Inferior parietal cortex (tissue), 1 donor: ENCODE data around the gene VPS41.
"Not testable (repeated sequence)": the region's sequence is repeated elsewhere in the genome, so short reads cannot be mapped to it uniquely, and the experiment has no call there.

Experiments used
- DNase-seq: peaks from one replicate; pipeline ENCODE4 v3.0.0-alpha.2; 2016; ENCODE audit errors: extremely low spot score

VPS41 gene

GRCh38 chr7:38855386-38855785 lies 53.6 kb downstream of the VPS41 start:
- DNase-seq: no peak

- not testable (repeated sequence) for DNase-seq
These were observed 54.0 kb downstream of the VPS41 start for GRCh38 chr7:38854947-38855346.

DNA sequence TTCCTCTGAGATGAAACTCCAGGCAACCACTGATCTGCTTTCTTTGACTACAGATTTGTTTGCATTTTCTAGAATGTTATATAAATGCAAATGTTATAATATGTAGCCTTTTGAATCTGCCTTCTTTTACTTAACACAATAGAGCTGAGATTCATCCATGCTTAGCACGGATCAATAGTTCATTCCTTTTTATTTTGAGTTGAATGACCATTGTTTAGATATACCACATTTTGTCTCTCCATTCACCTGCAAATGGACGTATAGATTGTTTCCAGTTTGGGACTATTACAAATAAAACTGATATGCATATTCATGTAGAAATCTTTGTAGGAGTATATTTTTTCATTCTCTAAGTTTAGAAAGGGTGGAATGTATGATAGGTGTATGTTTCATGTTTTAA lies 57.7 kb downstream of the VPS41 start:
- DNase-seq: no peak

GRCh38 chr7:38846280-38846679 lies 62.7 kb downstream of the VPS41 start:
- DNase-seq: no peak

GRCh38 chr7:38844952-38845563 lies 63.9 kb downstream of the VPS41 start:
- no peak for DNase-seq

GRCh38 chr7:38842746-38843145 lies 66.2 kb downstream of the VPS41 start:
- DNase-seq: no peak

DNA sequence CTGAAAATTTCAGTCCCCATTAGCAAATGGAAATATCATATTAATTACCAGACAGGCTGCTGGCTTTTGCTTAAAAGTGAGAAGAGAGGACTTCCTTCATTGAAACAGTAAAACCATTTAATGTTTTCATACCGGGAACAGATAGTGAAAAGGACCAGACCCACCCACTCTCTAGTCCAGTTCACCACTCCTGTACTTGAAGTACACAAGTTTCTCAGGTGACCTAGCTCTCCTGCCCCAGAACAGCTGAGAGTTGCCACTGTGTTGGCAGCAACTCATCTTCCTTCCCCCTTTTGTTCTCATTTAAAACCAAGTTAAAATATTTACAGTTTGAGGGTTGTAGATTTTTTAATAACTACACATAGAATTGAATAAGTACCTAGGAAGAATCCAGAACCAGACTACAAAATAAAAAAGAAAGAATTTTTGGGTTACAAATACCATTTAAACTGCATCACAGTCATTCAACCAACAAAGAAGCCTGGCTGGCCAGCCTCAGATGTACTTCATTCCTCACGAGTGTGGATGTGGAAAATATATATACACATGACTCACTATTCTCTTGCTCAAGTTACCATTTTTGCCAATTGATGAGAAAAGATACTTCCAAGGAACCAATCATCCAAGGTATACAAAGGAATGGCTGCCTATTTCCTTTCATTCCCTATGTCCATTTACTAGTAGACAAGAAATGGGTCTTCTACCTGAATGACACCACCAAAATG lies 68.1 kb downstream of the VPS41 start:
- no peak for DNase-seq

DNA sequence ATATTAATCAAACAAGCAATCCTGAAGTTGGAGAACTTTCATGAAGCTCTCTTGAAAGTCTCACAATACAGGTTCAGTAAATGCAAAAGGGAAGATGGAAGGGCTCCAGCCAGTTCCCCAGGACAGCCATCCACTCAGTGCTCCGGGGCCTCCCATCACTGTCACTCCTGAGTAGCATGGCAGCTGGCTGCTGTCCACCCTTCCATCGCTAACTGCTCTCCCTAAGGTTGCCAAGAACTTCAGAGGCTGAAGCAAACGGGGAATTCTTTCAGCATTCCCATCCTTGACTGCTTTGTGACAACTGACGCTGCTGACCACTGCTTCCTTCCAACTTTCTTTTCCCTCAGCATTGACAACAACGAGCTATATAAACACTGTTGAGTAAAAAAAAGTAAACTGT lies 69.1 kb downstream of the VPS41 start:
- no peak for DNase-seq

GRCh38 chr7:38838725-38839385 lies 70.1 kb downstream of the VPS41 start:
- peak; percentile 44 for DNase-seq

- DNase-seq: no peak
These were observed 74.6 kb downstream of the VPS41 start for GRCh38 chr7:38834357-38834756.

DNA sequence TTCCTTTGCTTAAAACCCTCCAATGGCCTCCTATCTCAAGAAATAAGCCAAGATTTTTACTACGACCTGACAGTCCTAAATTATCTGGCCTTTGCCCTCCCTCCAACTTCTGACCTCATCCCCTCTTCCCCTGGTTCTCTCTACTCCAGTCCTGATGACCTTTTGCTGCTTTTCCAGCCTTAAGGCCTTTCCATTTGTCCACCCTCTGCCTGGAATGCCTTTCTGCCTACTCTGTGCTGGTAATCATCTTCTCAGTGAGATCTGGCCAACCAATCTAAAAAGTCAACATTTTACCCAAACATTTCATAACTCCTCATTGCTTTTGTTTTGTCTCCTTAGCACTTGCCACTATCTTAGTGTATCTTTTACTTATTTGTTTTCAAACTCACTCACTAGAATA lies 75.7 kb downstream of the VPS41 start:
- no peak for DNase-seq

- peak; percentile 58 for DNase-seq
These were observed 77.6 kb downstream of the VPS41 start for GRCh38 chr7:38831259-38831996.

DNA sequence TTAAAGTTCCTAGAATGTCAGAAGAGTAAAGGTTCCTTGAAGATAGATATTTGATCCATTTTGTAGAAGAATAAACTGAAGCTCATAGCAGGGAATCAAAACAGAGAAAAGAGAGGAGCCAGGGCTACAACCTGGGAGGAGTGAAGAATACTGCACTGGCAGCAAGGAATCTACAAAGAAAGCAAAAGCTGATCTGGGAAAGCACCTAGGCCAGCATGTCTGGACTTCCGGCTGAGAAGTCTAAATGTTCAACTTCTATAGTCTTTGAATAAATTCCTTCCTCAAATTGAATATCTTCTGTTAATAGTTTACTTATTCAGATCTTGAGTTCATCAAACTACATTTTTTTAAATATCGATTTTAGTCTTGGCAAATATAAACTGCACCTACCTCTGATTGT lies 78.2 kb downstream of the VPS41 start:
- no peak for DNase-seq

GRCh38 chr7:38829488-38830165 lies 79.4 kb downstream of the VPS41 start:
- no peak for DNase-seq

DNA sequence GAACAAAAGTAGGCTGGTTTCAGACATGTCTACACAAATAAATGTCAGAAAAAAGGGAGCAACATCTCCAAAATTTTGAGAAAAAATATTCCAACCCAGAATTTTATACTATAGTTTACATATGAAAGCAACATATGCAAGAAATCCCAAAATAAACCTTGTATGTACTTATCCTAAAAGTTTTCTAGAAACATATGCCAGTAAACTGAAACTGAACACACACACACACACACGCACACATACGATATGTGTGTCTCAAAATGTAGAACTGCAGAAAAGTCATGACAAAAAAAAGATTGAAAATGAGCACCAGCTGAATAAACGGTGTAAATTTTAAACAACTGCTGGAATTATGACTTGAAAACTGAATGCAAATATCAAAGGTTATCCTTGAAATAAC lies 81.0 kb downstream of the VPS41 start:
- DNase-seq: no peak

DNA sequence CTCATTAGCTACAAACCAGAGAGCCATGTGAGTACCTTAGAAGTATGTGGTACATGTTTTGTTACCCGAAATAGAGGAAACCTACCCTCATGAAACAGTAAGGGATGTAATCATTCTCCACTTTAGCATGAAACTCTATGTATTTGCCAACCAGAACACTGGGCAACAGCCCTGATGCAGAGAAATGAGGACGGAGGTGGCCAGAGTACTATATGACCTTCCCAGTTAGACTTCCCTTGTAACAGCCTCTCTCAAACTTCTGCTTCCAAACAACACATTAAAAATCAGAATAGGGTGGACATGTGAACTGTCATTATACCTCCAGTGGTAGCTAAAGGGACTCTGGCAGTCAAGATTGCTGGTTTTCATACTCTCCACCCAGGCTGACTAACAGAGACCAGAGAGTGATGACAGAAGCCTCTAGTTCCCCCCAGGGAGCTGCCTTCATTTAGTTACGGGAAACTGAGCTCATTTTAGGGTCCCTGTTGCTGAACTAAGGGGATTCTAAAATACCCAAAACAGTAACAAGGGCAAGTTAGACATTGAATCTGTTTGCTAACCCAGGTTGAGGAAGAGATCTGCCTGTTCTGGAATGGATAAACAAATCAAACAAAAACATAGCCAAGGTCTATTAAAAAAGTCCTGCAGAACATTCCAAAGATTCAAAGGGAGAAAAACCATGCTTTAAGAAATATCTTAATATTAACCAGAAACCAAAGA lies 83.1 kb downstream of the VPS41 start:
- DNase-seq: no peak

DNA sequence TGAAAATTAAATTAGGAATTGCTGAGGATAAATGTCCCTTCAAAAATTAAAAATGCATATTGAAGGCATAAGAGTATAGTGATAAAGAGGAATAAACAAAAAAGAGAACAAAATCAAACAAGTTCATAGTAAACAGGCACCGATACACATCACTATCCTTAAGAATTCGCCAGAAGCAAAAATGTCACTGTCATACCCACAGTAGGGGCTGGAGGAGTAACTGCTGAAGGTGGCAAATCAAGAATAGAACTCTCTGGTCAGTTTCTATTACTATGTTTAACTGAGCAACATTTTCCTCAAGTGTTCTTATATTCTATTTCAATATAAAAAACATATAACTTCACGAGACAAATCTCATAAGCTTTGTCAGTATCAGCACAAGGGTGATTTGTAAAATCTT lies 84.0 kb downstream of the VPS41 start:
- DNase-seq: no peak

DNA sequence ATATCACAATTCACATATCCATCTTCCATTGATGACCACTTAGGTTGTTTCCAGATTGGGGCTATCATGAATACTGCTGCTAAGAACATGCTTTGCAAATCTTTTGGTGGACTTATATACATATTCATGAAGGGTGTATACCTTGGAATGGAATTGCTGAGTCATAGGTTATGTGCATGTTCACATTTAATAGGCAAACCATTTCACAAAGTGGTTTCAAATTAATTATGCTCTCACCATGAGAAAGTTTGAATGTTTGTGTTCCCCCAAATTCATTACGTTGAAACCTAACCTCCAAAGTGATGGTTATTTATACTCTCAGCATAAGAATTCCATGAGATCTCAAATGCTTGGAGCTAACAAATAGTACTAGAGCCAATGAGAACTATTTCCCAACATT lies 86.4 kb downstream of the VPS41 start:
- no peak for DNase-seq

DNA sequence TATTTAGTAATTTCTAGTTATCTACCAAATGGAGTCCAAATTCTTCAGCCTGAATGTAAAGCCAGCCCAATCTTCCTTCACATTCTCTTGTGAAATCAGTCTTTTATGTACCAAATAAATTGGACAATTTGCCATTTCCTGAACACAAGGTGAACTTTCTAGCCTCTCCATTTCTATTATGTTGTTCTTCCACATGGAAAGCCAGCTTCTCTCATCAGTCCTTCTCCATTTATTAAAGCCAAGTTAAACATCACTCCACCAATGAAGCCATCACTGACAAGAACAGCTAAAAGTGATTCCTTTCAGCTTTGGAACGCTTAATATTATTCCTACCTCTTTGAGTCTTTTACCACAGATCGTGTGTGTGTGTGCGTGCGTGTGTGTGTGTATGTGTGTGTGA lies 88.4 kb downstream of the VPS41 start:
- no peak for DNase-seq

DNA sequence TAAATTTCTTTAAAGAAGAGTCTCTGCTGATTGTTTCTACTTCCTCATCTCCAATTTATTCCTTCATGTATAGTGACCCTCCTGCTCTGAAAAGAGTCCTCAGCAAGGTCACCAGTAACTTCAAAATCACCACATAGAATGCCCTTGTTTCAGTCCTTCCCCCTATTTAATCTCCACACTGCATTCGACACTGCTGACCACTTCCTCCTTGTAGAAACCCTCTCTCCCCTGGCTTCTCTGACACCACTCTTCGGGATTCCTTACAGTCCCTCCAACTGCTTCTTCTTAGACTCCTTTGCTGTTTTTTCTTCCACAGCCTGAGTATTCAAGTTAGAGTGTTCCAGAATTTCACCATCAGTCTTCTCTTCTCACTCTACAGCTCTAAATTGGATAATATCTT lies 89.5 kb downstream of the VPS41 start:
- no peak for DNase-seq

DNA sequence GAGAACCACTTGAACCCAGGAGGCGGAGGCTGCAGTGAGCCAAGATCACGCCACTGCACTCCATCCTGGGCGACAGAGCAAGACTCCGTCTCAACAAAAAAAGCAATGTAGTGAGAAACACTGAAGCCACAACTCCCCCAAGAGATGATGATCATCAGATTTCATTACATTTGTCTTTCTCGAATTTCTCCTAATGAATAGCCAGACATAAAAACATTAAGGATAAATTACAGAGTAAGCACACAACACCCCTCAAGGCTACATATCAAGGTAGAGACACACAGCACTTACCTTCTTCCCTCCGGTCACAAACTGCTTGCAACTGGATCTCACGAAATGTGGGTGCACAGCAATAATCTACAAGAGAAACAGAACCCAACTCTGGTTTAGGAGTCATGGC lies 91.5 kb downstream of the VPS41 start:
- no peak for DNase-seq
